ENCODE measurements around the gene NOL9. TPM values are rescaled to one million over a fixed set of nuclear protein-coding genes. Genes with fewer than 3 reads are reported as not detected.
A peak's percentile ranks its signal among the peaks of the same experiment; 100 is the strongest.

Gene NOL9
- total RNA-seq, 4 donors from 2014 or later = 16.6 to 25.0 (median 21.1) TPM

GRCh38 chr1:6593810-6594209 is 39.5 kb upstream of the NOL9 start:
- H3K27ac ChIP-seq (replicated peaks in 1 of 4) = no peak overlapping the region
- peaks cover 83 to 100% (median 99%) of the 10 kb centered on the region in 4 donors for H3K36me3 ChIP-seq
- peaks cover 71 to 84% (median 77%) of the 10 kb centered on the region in 4 donors for H3K4me1 ChIP-seq

GRCh38 chr1:6592865-6593593 is 38.7 kb upstream of the NOL9 start:
- DNase-seq (ENCODE audit: extremely low spot score) = no peak
- TF ChIP-seq EP300 (IDR thresholded peaks at IDR 0.05) (no peak), POLR2A (IDR thresholded peaks at IDR 0.05; ENCODE audit: low read depth) (no peak), CTCF (IDR thresholded peaks at IDR 0.05) (no peak), POLR2AphosphoS5 (IDR thresholded peaks at IDR 0.05) (no peak)
- intact Hi-C loops (cut with DNase I) = no loop called here
- H3K4me3 ChIP-seq = no peak overlapping the region
- H3K9me3 ChIP-seq = no peaks in the 10 kb centered on the region
- H3K27me3 ChIP-seq = no peaks in the 10 kb centered on the region
- H3K36me3 ChIP-seq = peaks cover 80 to 100% (median 99%) of the 10 kb centered on the region in 4 donors
- H3K27ac ChIP-seq (replicated peaks in 1 of 4) = peak overlapping the region in 3 of 4 donors; percentile 16 to 22 (median 17)
- WGBS = 87% methylated on average over 20 of the region's 38 CpGs
- peaks cover 71 to 84% (median 77%) of the 10 kb centered on the region in 4 donors for H3K4me1 ChIP-seq

More at GRCh38 chr1:6593810-6594209, 39.5 kb upstream of the NOL9 start:
- TF ChIP-seq POLR2A (IDR thresholded peaks at IDR 0.05; ENCODE audit: low read depth) (no peak), CTCF (IDR thresholded peaks at IDR 0.05) (no peak), POLR2AphosphoS5 (IDR thresholded peaks at IDR 0.05) (no peak), EP300 (IDR thresholded peaks at IDR 0.05) (no peak)
- Histone ChIP-seq H3K4me3 (no peak overlapping the region), H3K9me3 (no peaks in the 10 kb centered on the region), H3K27me3 (no peaks in the 10 kb centered on the region)
- DNase-seq (ENCODE audit: extremely low spot score) = no peak
- 91% methylated on average over 12 of the region's 15 CpGs for WGBS
- intact Hi-C loops (cut with DNase I) = no loop called here

DNA sequence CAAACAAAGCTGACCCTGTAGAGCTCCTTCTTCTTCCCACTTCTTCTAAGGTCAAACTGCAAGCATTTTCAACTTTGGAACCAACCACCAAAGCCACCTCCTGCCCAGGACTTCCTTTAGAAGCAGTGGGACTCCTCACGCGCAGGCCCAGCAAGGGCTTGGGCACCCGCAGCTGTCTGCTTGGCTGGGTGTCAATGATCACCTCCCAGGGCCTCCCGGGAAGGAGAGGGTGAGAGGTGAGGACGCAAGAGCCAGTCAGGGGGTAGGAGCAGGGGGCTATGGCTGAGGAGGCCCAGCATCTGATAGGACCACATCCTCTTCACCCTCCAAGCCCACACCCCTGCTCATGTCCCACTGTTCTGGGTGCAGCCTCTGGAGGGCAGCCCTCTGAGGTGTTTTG is 38.1 kb upstream of the NOL9 start:
- intact Hi-C loops (cut with DNase I) = no loop called here
- H3K27ac ChIP-seq (replicated peaks in 1 of 4) = peak overlapping the region in 3 of 4 donors; percentile 16 to 22 (median 17)
- no peaks in the 10 kb centered on the region for H3K27me3 ChIP-seq
- peaks cover 74 to 100% (median 99%) of the 10 kb centered on the region in 4 donors for H3K36me3 ChIP-seq
- no peak for TF ChIP-seq POLR2A (IDR thresholded peaks at IDR 0.05; ENCODE audit: low read depth)
- no peak for TF ChIP-seq POLR2AphosphoS5 (IDR thresholded peaks at IDR 0.05)
- no peak for TF ChIP-seq EP300 (IDR thresholded peaks at IDR 0.05)
- TF ChIP-seq CTCF (IDR thresholded peaks at IDR 0.05) = no peak
- H3K4me1 ChIP-seq = peaks cover 71 to 84% (median 77%) of the 10 kb centered on the region in 4 donors
- H3K4me3 ChIP-seq = no peak overlapping the region
- no CpG with 5 or more reads among the region's 5 CpGs for WGBS
- no peaks in the 10 kb centered on the region for H3K9me3 ChIP-seq
- DNase-seq (ENCODE audit: extremely low spot score) = no peak

DNA sequence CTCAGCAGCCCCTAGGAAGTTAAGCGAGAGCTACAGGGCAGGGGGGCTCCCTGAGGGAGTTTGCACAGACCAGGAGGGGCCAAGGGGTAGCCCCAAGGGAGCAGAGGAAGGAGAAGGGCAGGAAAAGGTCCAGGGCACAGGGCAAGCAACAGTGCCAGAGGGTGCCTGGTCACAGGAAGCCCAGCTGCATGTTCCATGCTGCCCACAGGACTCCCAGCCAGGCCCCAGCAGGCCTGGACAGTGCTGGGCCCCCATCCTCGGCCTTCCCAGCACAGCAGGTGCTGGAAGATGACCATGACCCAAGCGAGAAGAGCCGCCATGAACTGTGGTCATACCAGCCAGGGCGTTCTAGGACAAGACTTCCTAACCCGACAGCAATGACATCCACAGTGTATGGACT is 37.3 kb upstream of the NOL9 start:
- no peak for TF ChIP-seq POLR2A (IDR thresholded peaks at IDR 0.05; ENCODE audit: low read depth)
- TF ChIP-seq POLR2AphosphoS5 (IDR thresholded peaks at IDR 0.05) = no peak
- TF ChIP-seq EP300 (IDR thresholded peaks at IDR 0.05) = no peak
- TF ChIP-seq CTCF (IDR thresholded peaks at IDR 0.05) = no peak
- Histone ChIP-seq H3K9me3 (no peaks in the 10 kb centered on the region), H3K36me3 (peaks cover 66 to 96% (median 94%) of the 10 kb centered on the region in 4 donors), H3K27me3 (no peaks in the 10 kb centered on the region), H3K4me1 (peaks cover 70 to 84% (median 77%) of the 10 kb centered on the region in 4 donors), H3K27ac (replicated peaks in 1 of 4) (peak overlapping the region in 2 of 4 donors; percentile 16 to 39), H3K4me3 (no peak overlapping the region)
- intact Hi-C loops (cut with DNase I) = no loop called here
- 84% methylated on average over 6 of the region's 6 CpGs for WGBS
- DNase-seq (ENCODE audit: extremely low spot score) = no peak
